ENCODE data around the gene RAD50.
"Not testable (repeated sequence)": the region's sequence is repeated elsewhere in the genome, so short reads cannot be mapped to it uniquely, and the experiment has no call there.

The RAD50 gene

GRCh38 chr5:132592521-132592920, 35.7 kb downstream of the RAD50 start:
- Mint-ChIP-seq H3K9me3 (no peaks in the 10 kb centered on the region), H3K27me3 (no peaks in the 10 kb centered on the region), H3K36me3 (peaks cover 31% of the 10 kb centered on the region), H3K27ac (no peak overlapping the region), H3K4me3 (no peak overlapping the region), H3K4me1 (no peaks in the 10 kb centered on the region)

GRCh38 chr5:132594170-132594569, 37.4 kb downstream of the RAD50 start:
- Mint-ChIP-seq H3K9me3 (no peaks in the 10 kb centered on the region), H3K36me3 (peaks cover 25% of the 10 kb centered on the region), H3K27ac (no peak overlapping the region), H3K4me1 (no peaks in the 10 kb centered on the region), H3K4me3 (no peak overlapping the region), H3K27me3 (no peaks in the 10 kb centered on the region)

GRCh38 chr5:132595624-132596023, 38.8 kb downstream of the RAD50 start:
- Mint-ChIP-seq H3K4me3 (no peak overlapping the region), H3K9me3 (no peaks in the 10 kb centered on the region), H3K27ac (no peak overlapping the region), H3K27me3 (no peaks in the 10 kb centered on the region), H3K36me3 (peaks cover 24% of the 10 kb centered on the region), H3K4me1 (no peaks in the 10 kb centered on the region)

GRCh38 chr5:132601071-132601728, 44.4 kb downstream of the RAD50 start:
- Mint-ChIP-seq H3K36me3 (peaks cover 29% of the 10 kb centered on the region), H3K9me3 (no peaks in the 10 kb centered on the region), H3K4me1 (no peaks in the 10 kb centered on the region), H3K27ac (no peak overlapping the region), H3K27me3 (no peaks in the 10 kb centered on the region), H3K4me3 (no peak overlapping the region)

GRCh38 chr5:132607095-132607494, 50.3 kb downstream of the RAD50 start:
- H3K4me3 Mint-ChIP-seq, result no peak overlapping the region
- H3K36me3 Mint-ChIP-seq, result peaks cover 32% of the 10 kb centered on the region
- no peaks in the 10 kb centered on the region for H3K4me1 Mint-ChIP-seq
- H3K27ac Mint-ChIP-seq, result no peak overlapping the region
- H3K27me3 Mint-ChIP-seq, result no peaks in the 10 kb centered on the region
- H3K9me3 Mint-ChIP-seq, result no peaks in the 10 kb centered on the region

GRCh38 chr5:132608107-132608506, 51.3 kb downstream of the RAD50 start:
- H3K4me1 Mint-ChIP-seq, result no peaks in the 10 kb centered on the region
- peaks cover 28% of the 10 kb centered on the region for H3K36me3 Mint-ChIP-seq

GRCh38 chr5:132611965-132612364, 55.2 kb downstream of the RAD50 start:
- H3K36me3 Mint-ChIP-seq, result peaks cover 17% of the 10 kb centered on the region

More at GRCh38 chr5:132608107-132608506, 51.3 kb downstream of the RAD50 start:
- no peaks in the 10 kb centered on the region for H3K27me3 Mint-ChIP-seq
- H3K27ac Mint-ChIP-seq, result no peak overlapping the region
- H3K4me3 Mint-ChIP-seq, result no peak overlapping the region
- no peaks in the 10 kb centered on the region for H3K9me3 Mint-ChIP-seq

GRCh38 chr5:132612846-132613245, 56.1 kb downstream of the RAD50 start:
- H3K27ac Mint-ChIP-seq, result no peak overlapping the region
- peaks cover 20% of the 10 kb centered on the region for H3K36me3 Mint-ChIP-seq
- H3K4me3 Mint-ChIP-seq, result no peak overlapping the region
- H3K27me3 Mint-ChIP-seq, result no peaks in the 10 kb centered on the region
- H3K9me3 Mint-ChIP-seq, result no peaks in the 10 kb centered on the region
- no peaks in the 10 kb centered on the region for H3K4me1 Mint-ChIP-seq

More at GRCh38 chr5:132611965-132612364, 55.2 kb downstream of the RAD50 start:
- no peak overlapping the region for H3K4me3 Mint-ChIP-seq
- H3K27ac Mint-ChIP-seq, result no peak overlapping the region
- no peaks in the 10 kb centered on the region for H3K4me1 Mint-ChIP-seq
- no peaks in the 10 kb centered on the region for H3K27me3 Mint-ChIP-seq
- H3K9me3 Mint-ChIP-seq, result no peaks in the 10 kb centered on the region

GRCh38 chr5:132621699-132622098, 64.9 kb downstream of the RAD50 start:
- Mint-ChIP-seq H3K36me3 (peaks cover 36% of the 10 kb centered on the region), H3K9me3 (no peaks in the 10 kb centered on the region), H3K4me3 (no peak overlapping the region), H3K4me1 (no peaks in the 10 kb centered on the region), H3K27ac (no peak overlapping the region), H3K27me3 (no peaks in the 10 kb centered on the region)

- H3K9me3 Mint-ChIP-seq, result no peaks in the 10 kb centered on the region
- no peak overlapping the region for H3K4me3 Mint-ChIP-seq
- peaks cover 39% of the 10 kb centered on the region for H3K36me3 Mint-ChIP-seq
- no peaks in the 10 kb centered on the region for H3K27me3 Mint-ChIP-seq
- no peak overlapping the region for H3K27ac Mint-ChIP-seq
- no peaks in the 10 kb centered on the region for H3K4me1 Mint-ChIP-seq
Observed at GRCh38 chr5:132622608-132623007, 65.8 kb downstream of the RAD50 start.

- Mint-ChIP-seq H3K4me3 (no peak overlapping the region), H3K9me3 (no peaks in the 10 kb centered on the region), H3K36me3 (peaks cover 18% of the 10 kb centered on the region), H3K27me3 (no peaks in the 10 kb centered on the region), H3K27ac (no peak overlapping the region), H3K4me1 (no peaks in the 10 kb centered on the region)
Observed at GRCh38 chr5:132627470-132627869, 70.7 kb downstream of the RAD50 start.

GRCh38 chr5:132628814-132629213, 72.0 kb downstream of the RAD50 start:
- H3K9me3 Mint-ChIP-seq, result no peaks in the 10 kb centered on the region
- H3K4me1 Mint-ChIP-seq, result no peaks in the 10 kb centered on the region
- no peak overlapping the region for H3K4me3 Mint-ChIP-seq
- no peaks in the 10 kb centered on the region for H3K27me3 Mint-ChIP-seq
- peaks cover 11% of the 10 kb centered on the region for H3K36me3 Mint-ChIP-seq
- no peak overlapping the region for H3K27ac Mint-ChIP-seq

GRCh38 chr5:132629230-132629944, 72.6 kb downstream of the RAD50 start:
- H3K27ac Mint-ChIP-seq, result no peak overlapping the region
- H3K4me1 Mint-ChIP-seq, result no peaks in the 10 kb centered on the region
- peaks cover 12% of the 10 kb centered on the region for H3K36me3 Mint-ChIP-seq
- no peaks in the 10 kb centered on the region for H3K27me3 Mint-ChIP-seq
- H3K4me3 Mint-ChIP-seq, result no peak overlapping the region
- no peaks in the 10 kb centered on the region for H3K9me3 Mint-ChIP-seq

- peaks cover 12% of the 10 kb centered on the region for H3K36me3 Mint-ChIP-seq
- not testable (repeated sequence) for H3K4me1 Mint-ChIP-seq, H3K27ac Mint-ChIP-seq, H3K9me3 Mint-ChIP-seq, H3K27me3 Mint-ChIP-seq, H3K4me3 Mint-ChIP-seq
Observed at GRCh38 chr5:132633587-132633986, 76.8 kb downstream of the RAD50 start.

GRCh38 chr5:132635873-132636272, 79.1 kb downstream of the RAD50 start:
- H3K27me3 Mint-ChIP-seq, result no peaks in the 10 kb centered on the region
- no peaks in the 10 kb centered on the region for H3K9me3 Mint-ChIP-seq
- H3K27ac Mint-ChIP-seq, result no peak overlapping the region
- H3K4me1 Mint-ChIP-seq, result peaks cover 6% of the 10 kb centered on the region
- no peak overlapping the region for H3K4me3 Mint-ChIP-seq
- H3K36me3 Mint-ChIP-seq, result peaks cover 16% of the 10 kb centered on the region

GRCh38 chr5:132637241-132637640, 80.5 kb downstream of the RAD50 start:
- Mint-ChIP-seq H3K27ac (no peak overlapping the region), H3K27me3 (no peaks in the 10 kb centered on the region), H3K4me3 (no peak overlapping the region), H3K36me3 (peaks cover 18% of the 10 kb centered on the region), H3K4me1 (peaks cover 6% of the 10 kb centered on the region), H3K9me3 (no peaks in the 10 kb centered on the region)

Data from activated naive CD4-positive, alpha-beta T cell treated with anti-CD3 and anti-CD28 coated beads, Interleukin-2, amount 50 U/mL, for 24 hours (primary cell).